ENCODE data around the gene CD99. TPM values are rescaled to one million over a fixed set of nuclear protein-coding genes. Genes with fewer than 3 reads are reported as not detected.

Gene CD99
- total and polyA plus RNA-seq, 4 donors, result 49.9 to 165 (median 102) TPM

GRCh38 chrX:2682565-2683177 is 8.4 kb upstream of the CD99 start:
- no peak overlapping the region for H3K9ac ChIP-seq (ENCODE audit: low read depth in 1 of 2, low read length in 2 of 2)
- no peaks in the 10 kb centered on the region for H3K9me3 ChIP-seq (ENCODE audit: control insufficient read depth in 4 of 4, low read length in 3 of 4)
- no peak for DNase-seq (ENCODE audit: low spot score)
- H3K4me1 ChIP-seq (ENCODE audit: control insufficient read depth in 4 of 4, insufficient read depth in 4 of 4, low read length in 3 of 4), result no peaks in the 10 kb centered on the region
- H3K27me3 ChIP-seq (ENCODE audit: control insufficient read depth in 4 of 4, insufficient read depth in 4 of 4, low read length in 3 of 4), result no peaks in the 10 kb centered on the region
- H3K27ac ChIP-seq (ENCODE audit: low read depth in 1 of 2, low read length in 2 of 2), result no peak overlapping the region
- no peaks in the 10 kb centered on the region for H3K36me3 ChIP-seq (ENCODE audit: control insufficient read depth in 4 of 4, insufficient read depth in 3 of 4, low read depth in 1 of 4, low read length in 3 of 4)
- no peak overlapping the region for H3K4me3 ChIP-seq (ENCODE audit: low read depth in 1 of 3, low read length in 3 of 3)
- TF ChIP-seq RAD21 (IDR thresholded peaks at IDR 0.05) (no peak), RXRA (IDR thresholded peaks at IDR 0.05) (no peak), JUND (IDR thresholded peaks at IDR 0.05) (no peak)
- TF ChIP-seq, protein P1, sequence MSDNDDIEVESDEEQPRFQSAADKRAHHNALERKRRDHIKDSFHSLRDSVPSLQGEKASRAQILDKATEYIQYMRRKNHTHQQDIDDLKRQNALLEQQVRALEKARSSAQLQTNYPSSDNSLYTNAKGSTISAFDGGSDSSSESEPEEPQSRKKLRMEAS (IDR thresholded peaks at IDR 0.05), result no peak
- TF ChIP-seq, protein P2, sequence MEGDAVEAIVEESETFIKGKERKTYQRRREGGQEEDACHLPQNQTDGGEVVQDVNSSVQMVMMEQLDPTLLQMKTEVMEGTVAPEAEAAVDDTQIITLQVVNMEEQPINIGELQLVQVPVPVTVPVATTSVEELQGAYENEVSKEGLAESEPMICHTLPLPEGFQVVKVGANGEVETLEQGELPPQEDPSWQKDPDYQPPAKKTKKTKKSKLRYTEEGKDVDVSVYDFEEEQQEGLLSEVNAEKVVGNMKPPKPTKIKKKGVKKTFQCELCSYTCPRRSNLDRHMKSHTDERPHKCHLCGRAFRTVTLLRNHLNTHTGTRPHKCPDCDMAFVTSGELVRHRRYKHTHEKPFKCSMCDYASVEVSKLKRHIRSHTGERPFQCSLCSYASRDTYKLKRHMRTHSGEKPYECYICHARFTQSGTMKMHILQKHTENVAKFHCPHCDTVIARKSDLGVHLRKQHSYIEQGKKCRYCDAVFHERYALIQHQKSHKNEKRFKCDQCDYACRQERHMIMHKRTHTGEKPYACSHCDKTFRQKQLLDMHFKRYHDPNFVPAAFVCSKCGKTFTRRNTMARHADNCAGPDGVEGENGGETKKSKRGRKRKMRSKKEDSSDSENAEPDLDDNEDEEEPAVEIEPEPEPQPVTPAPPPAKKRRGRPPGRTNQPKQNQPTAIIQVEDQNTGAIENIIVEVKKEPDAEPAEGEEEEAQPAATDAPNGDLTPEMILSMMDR (IDR thresholded peaks at IDR 0.05; ENCODE audit: low read depth, low read length, missing input control), result no peak
- TF ChIP-seq, protein P3, sequence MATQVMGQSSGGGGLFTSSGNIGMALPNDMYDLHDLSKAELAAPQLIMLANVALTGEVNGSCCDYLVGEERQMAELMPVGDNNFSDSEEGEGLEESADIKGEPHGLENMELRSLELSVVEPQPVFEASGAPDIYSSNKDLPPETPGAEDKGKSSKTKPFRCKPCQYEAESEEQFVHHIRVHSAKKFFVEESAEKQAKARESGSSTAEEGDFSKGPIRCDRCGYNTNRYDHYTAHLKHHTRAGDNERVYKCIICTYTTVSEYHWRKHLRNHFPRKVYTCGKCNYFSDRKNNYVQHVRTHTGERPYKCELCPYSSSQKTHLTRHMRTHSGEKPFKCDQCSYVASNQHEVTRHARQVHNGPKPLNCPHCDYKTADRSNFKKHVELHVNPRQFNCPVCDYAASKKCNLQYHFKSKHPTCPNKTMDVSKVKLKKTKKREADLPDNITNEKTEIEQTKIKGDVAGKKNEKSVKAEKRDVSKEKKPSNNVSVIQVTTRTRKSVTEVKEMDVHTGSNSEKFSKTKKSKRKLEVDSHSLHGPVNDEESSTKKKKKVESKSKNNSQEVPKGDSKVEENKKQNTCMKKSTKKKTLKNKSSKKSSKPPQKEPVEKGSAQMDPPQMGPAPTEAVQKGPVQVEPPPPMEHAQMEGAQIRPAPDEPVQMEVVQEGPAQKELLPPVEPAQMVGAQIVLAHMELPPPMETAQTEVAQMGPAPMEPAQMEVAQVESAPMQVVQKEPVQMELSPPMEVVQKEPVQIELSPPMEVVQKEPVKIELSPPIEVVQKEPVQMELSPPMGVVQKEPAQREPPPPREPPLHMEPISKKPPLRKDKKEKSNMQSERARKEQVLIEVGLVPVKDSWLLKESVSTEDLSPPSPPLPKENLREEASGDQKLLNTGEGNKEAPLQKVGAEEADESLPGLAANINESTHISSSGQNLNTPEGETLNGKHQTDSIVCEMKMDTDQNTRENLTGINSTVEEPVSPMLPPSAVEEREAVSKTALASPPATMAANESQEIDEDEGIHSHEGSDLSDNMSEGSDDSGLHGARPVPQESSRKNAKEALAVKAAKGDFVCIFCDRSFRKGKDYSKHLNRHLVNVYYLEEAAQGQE (IDR thresholded peaks at IDR 0.05), result no peak
- 79% methylated on average over 6 of the region's 6 CpGs for WGBS

- H3K9ac ChIP-seq (ENCODE audit: low read depth in 1 of 2, low read length in 2 of 2), result no peak overlapping the region
- H3K36me3 ChIP-seq (ENCODE audit: control insufficient read depth in 4 of 4, insufficient read depth in 3 of 4, low read depth in 1 of 4, low read length in 3 of 4), result no peaks in the 10 kb centered on the region
- no peaks in the 10 kb centered on the region for H3K9me3 ChIP-seq (ENCODE audit: control insufficient read depth in 4 of 4, low read length in 3 of 4)
- no peaks in the 10 kb centered on the region for H3K27me3 ChIP-seq (ENCODE audit: control insufficient read depth in 4 of 4, insufficient read depth in 4 of 4, low read length in 3 of 4)
- no peak for DNase-seq (ENCODE audit: low spot score)
- H3K27ac ChIP-seq (ENCODE audit: low read depth in 1 of 2, low read length in 2 of 2), result no peak overlapping the region
- TF ChIP-seq SP1 (IDR thresholded peaks at IDR 0.05) (no peak), TAF1 (conservative IDR thresholded peaks at IDR 0.05) (no peak), EGR1 (IDR thresholded peaks at IDR 0.05; ENCODE audit: low read depth in 2 of 2) (no peak), HNF4A (conservative IDR thresholded peaks at IDR 0.05) (no peak)
- H3K4me1 ChIP-seq (ENCODE audit: control insufficient read depth in 4 of 4, insufficient read depth in 4 of 4, low read length in 3 of 4), result no peaks in the 10 kb centered on the region
- 98% methylated on average over 1 of the region's 1 CpG for WGBS
- H3K4me3 ChIP-seq (ENCODE audit: low read depth in 1 of 3, low read length in 3 of 3), result no peak overlapping the region
Observed at GRCh38 chrX:2684256-2684655, 6.8 kb upstream of the CD99 start.

DNA sequence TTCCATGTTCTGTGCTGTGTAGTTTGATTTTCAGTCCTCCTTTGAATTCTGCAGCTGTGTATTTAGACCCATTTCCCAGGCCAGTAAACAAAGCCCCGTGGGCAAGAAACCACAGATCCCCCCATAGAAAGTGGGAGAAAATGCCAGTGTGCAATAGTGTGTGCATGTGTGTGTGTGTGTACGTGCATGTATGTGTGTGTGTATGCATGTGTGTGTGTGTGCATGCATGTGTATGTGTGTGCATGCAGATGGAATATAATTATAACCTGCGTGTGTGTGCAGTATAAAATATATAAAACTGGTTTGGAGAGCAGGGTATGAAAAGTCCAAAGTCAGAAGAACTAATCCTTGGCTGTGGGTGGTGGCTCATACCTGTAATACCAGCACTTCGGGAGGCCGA is 5.2 kb upstream of the CD99 start:
- DNase-seq (ENCODE audit: low spot score), result no peak
- Histone ChIP-seq H3K9ac (ENCODE audit: low read depth in 1 of 2, low read length in 2 of 2) (no peak overlapping the region), H3K27me3 (ENCODE audit: control insufficient read depth in 4 of 4, insufficient read depth in 4 of 4, low read length in 3 of 4) (no peaks in the 10 kb centered on the region), H3K4me1 (ENCODE audit: control insufficient read depth in 4 of 4, insufficient read depth in 4 of 4, low read length in 3 of 4) (peaks cover 0 to 4% (median under 1%) of the 10 kb centered on the region in 4 donors), H3K36me3 (ENCODE audit: control insufficient read depth in 4 of 4, insufficient read depth in 3 of 4, low read depth in 1 of 4, low read length in 3 of 4) (no peaks in the 10 kb centered on the region), H3K9me3 (ENCODE audit: control insufficient read depth in 4 of 4, low read length in 3 of 4) (no peaks in the 10 kb centered on the region), H3K4me3 (ENCODE audit: low read depth in 1 of 3, low read length in 3 of 3) (no peak overlapping the region), H3K27ac (ENCODE audit: low read depth in 1 of 2, low read length in 2 of 2) (no peak overlapping the region)
- TF ChIP-seq RAD21 (IDR thresholded peaks at IDR 0.05), result no peak
- TF ChIP-seq JUND (IDR thresholded peaks at IDR 0.05), result no peak
- 97% methylated on average over 5 of the region's 5 CpGs for WGBS

Data from liver (tissue), 9 donors.